Hepatocyte (in vitro differentiated cells): ENCODE data around the gene KIF26B. TPM values are rescaled to one million over a fixed set of nuclear protein-coding genes. Genes with fewer than 3 reads are reported as not detected.
A peak's percentile ranks its signal among the peaks of the same experiment; 100 is the strongest.

Experiments used
- DNase-seq: peaks from one replicate; pipeline ENCODE4 v3.0.0-alpha.2; 2016; ENCODE audit warnings: low spot score
- H2AFZ ChIP-seq: fragments of 200-600 bp; sonication (generic); 2 replicates; pipeline ENCODE4 v1.6.0; 2016; ENCODE audit warnings: antibody characterized with exemption, mild to moderate bottlenecking
- H3K27ac ChIP-seq: fragments of 200-600 bp; sonication (generic); 2 replicates; pipeline ENCODE4 v1.5.1; 2016; ENCODE audit warnings: mild to moderate bottlenecking
- H3K27me3 ChIP-seq: fragments of 200-600 bp; sonication (generic); 2 replicates; pipeline ENCODE4 v1.6.1; 2016
- H3K36me3 ChIP-seq: fragments of 200-600 bp; sonication (generic); replicated peaks from 2 replicates; pipeline ENCODE4 v1.5.1; 2016; ENCODE audit warnings: low read depth; ENCODE audit not compliant: insufficient read depth
- H3K4me1 ChIP-seq: fragments of 200-600 bp; sonication (generic); 2 replicates; pipeline ENCODE4 v1.5.1; 2016; ENCODE audit warnings: mild to moderate bottlenecking, moderate library complexity; ENCODE audit not compliant: insufficient read depth
- H3K4me2 ChIP-seq: fragments of 200-600 bp; sonication (generic); 2 replicates; pipeline ENCODE4 v1.6.0; 2016
- H3K4me3 ChIP-seq: fragments of 200-600 bp; sonication (generic); 2 replicates; pipeline ENCODE4 v1.5.1; 2016; ENCODE audit warnings: mild to moderate bottlenecking
- H3K79me2 ChIP-seq: fragments of 200-600 bp; sonication (generic); 2 replicates; pipeline ENCODE4 v1.6.0; 2017; ENCODE audit warnings: mild to moderate bottlenecking
- H3K9me2 ChIP-seq: fragments of 200-600 bp; sonication (generic); replicated peaks from 2 replicates; pipeline ENCODE4 v1.6.0; 2017; ENCODE audit warnings: mild to moderate bottlenecking; ENCODE audit not compliant: insufficient read depth
- H3K9me3 ChIP-seq: fragments of 200-600 bp; sonication (generic); 2 replicates; pipeline ENCODE4 v1.5.1; 2016; ENCODE audit warnings: low read depth, mild to moderate bottlenecking
- H4K20me1 ChIP-seq: fragments of 200-600 bp; sonication (generic); 2 replicates; pipeline ENCODE4 v1.6.0; 2016; ENCODE audit warnings: mild to moderate bottlenecking; ENCODE audit not compliant: insufficient read depth, poor library complexity, severe bottlenecking
- CTCF ChIP-seq: fragments of 200-600 bp; sonication (generic); IDR thresholded peaks from 2 replicates; pipeline ENCODE4 v1.5.1; 2016; ENCODE audit warnings: antibody characterized with exemption, mild to moderate bottlenecking; ENCODE audit not compliant: poor library complexity
- EZH2 ChIP-seq: fragments of 200-600 bp; sonication (generic); IDR thresholded peaks from 2 replicates; pipeline ENCODE4 v1.6.1; 2016; ENCODE audit warnings: antibody characterized with exemption, mild to moderate bottlenecking, borderline replicate concordance
- EZH2phosphoT487 ChIP-seq: fragments of 200-600 bp; sonication (generic); IDR thresholded peaks from one replicate; pipeline ENCODE4 v1.6.1; 2018; ENCODE audit warnings: antibody characterized with exemption, mild to moderate bottlenecking, low read depth, moderate library complexity; ENCODE audit not compliant: unreplicated experiment, severe bottlenecking
- WGBS: methylation state at CpG from one replicate; pipeline ENCODE4 v1.1.6; 2016; ENCODE audit warnings: low lambda C conversion rate; ENCODE audit errors: missing lambda C conversion rate; 5-methylcytosine and 5-hydroxymethylcytosine counted together
- polyA plus RNA-seq: library from polyadenylated mRNA; unstranded; fragments of >200 nt; fragmentation: Nextera tagmentation; extraction: Ambion mirVana; gene quantifications from 2 replicates; pipeline ENCODE4 v1.2.1, GENCODE V29; 2016
- total RNA-seq: library from RNA; depleted of rRNA; stranded (reverse); fragments of >200 nt; gene quantifications from 2 replicates; pipeline ENCODE4 v1.2.3, GENCODE V29; 2014

KIF26B gene
- total and polyA plus RNA-seq, 2 experiments from 2014 or later, result 12.7 to 21.6 TPM

- TF ChIP-seq EZH2phosphoT487 (no peak), CTCF (no peak)
- WGBS, result 48% methylated on average over 6 of the region's 6 CpGs
- Histone ChIP-seq H3K36me3 (no peaks in the 10 kb centered on the region), H3K9me3 (no peaks in the 10 kb centered on the region), H3K27me3 (no peaks in the 10 kb centered on the region), H3K4me2 (peak overlapping the region; percentile 25), H3K4me3 (no peak overlapping the region), H3K9me2 (no peaks in the 10 kb centered on the region), H3K27ac (no peak overlapping the region), H3K4me1 (peaks cover 8% of the 10 kb centered on the region), H2AFZ (no peak overlapping the region), H3K79me2 (no peaks in the 10 kb centered on the region), H4K20me1 (peaks cover 2% of the 10 kb centered on the region)
- no peak for DNase-seq
Measured at GRCh38 chr1:245441689-245442088, 286.9 kb downstream of the KIF26B start.

- H2AFZ ChIP-seq, result no peak overlapping the region
- no peaks in the 10 kb centered on the region for H3K9me3 ChIP-seq
- H3K36me3 ChIP-seq, result no peaks in the 10 kb centered on the region
- H3K27me3 ChIP-seq, result no peaks in the 10 kb centered on the region
- peaks cover 2% of the 10 kb centered on the region for H4K20me1 ChIP-seq
- H3K4me3 ChIP-seq, result no peak overlapping the region
- no peaks in the 10 kb centered on the region for H3K79me2 ChIP-seq
- H3K27ac ChIP-seq, result no peak overlapping the region
- no peaks in the 10 kb centered on the region for H3K9me2 ChIP-seq
- TF ChIP-seq CTCF (no peak), EZH2 (no peak), EZH2phosphoT487 (no peak)
- DNase-seq, result no peak
- H3K4me2 ChIP-seq, result no peak overlapping the region
- WGBS, result 68% methylated on average over 13 of the region's 14 CpGs
- peaks cover 8% of the 10 kb centered on the region for H3K4me1 ChIP-seq
Measured at GRCh38 chr1:245444147-245444828, 289.5 kb downstream of the KIF26B start.

- 73% methylated on average over 5 of the region's 5 CpGs for WGBS
- Histone ChIP-seq H3K9me3 (no peaks in the 10 kb centered on the region), H3K27me3 (no peaks in the 10 kb centered on the region), H3K4me2 (no peak overlapping the region), H3K4me3 (no peak overlapping the region), H3K36me3 (no peaks in the 10 kb centered on the region), H3K27ac (no peak overlapping the region), H3K9me2 (no peaks in the 10 kb centered on the region), H3K4me1 (peaks cover 8% of the 10 kb centered on the region), H2AFZ (no peak overlapping the region), H3K79me2 (no peaks in the 10 kb centered on the region), H4K20me1 (peaks cover 2% of the 10 kb centered on the region)
- TF ChIP-seq EZH2, result no peak
- TF ChIP-seq EZH2phosphoT487, result no peak
- TF ChIP-seq CTCF, result no peak
- DNase-seq, result no peak
Measured at GRCh38 chr1:245444945-245445344, 290.2 kb downstream of the KIF26B start.
